ENCODE measurements around the gene MMP17. TPM values are rescaled to one million over a fixed set of nuclear protein-coding genes. Genes with fewer than 3 reads are reported as not detected.
A peak's percentile ranks its signal among the peaks of the same experiment; 100 is the strongest.

MMP17 gene
- total RNA-seq, 2 donors from 2014 or later = 10.9 to 12.0 TPM

DNA sequence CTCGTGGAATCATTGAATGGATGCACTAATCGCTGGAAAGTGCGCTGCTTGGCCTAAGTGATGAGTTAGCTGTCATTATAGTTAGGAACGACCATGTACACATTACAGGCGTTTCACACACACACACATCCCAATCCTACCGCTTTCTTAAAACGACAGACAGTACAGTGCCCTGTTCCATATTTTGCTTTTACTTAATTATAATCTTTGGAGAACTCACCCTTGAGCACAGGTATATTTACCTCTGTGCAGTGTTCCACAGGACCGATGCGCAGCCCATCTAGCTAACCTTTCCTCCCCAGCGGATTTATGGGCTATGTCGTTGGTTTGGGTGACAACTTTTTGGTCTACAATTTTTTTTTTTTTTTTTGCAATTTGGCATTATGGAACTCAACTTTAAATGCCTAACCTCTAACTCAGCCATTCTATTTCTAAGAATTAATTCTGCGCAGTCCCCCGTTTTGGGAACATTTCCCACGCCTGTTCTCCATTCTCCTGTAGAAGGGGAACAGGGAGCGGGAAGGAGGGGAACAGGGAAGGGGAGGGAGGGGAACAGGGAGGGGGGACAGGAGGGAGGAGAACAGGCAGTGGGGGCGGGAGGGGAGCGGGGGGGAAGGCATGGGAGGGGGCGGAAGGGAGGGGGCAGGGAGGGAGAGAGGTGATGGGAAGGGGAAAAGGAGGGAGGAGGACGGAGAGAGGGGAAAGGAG is 65.6 kb downstream of the MMP17 start:
- no peak overlapping the region for H3K27ac ChIP-seq (ENCODE audit: low read depth, low read length)
- no peaks in the 10 kb centered on the region for H3K27me3 Mint-ChIP-seq (ENCODE audit: insufficient read depth)
- no peak overlapping the region for H3K4me3 ChIP-seq (ENCODE audit: low read length)
- peaks cover 15% of the 10 kb centered on the region for H3K36me3 ChIP-seq (ENCODE audit: control insufficient read depth, insufficient read depth, low read length)
- H3K36me3 Mint-ChIP-seq (ENCODE audit: low read depth) = peaks cover 14% of the 10 kb centered on the region
- H3K4me3 Mint-ChIP-seq = peak overlapping the region; percentile 79
- TF ChIP-seq, protein P1, sequence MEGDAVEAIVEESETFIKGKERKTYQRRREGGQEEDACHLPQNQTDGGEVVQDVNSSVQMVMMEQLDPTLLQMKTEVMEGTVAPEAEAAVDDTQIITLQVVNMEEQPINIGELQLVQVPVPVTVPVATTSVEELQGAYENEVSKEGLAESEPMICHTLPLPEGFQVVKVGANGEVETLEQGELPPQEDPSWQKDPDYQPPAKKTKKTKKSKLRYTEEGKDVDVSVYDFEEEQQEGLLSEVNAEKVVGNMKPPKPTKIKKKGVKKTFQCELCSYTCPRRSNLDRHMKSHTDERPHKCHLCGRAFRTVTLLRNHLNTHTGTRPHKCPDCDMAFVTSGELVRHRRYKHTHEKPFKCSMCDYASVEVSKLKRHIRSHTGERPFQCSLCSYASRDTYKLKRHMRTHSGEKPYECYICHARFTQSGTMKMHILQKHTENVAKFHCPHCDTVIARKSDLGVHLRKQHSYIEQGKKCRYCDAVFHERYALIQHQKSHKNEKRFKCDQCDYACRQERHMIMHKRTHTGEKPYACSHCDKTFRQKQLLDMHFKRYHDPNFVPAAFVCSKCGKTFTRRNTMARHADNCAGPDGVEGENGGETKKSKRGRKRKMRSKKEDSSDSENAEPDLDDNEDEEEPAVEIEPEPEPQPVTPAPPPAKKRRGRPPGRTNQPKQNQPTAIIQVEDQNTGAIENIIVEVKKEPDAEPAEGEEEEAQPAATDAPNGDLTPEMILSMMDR (conservative IDR thresholded peaks at IDR 0.05) = no peak
- H3K4me1 Mint-ChIP-seq = peaks cover 18% of the 10 kb centered on the region
- H3K9me3 Mint-ChIP-seq = peaks cover 2% of the 10 kb centered on the region
- no peak overlapping the region for H3K9ac ChIP-seq (ENCODE audit: extremely low read depth, low read length, poor library complexity, severe bottlenecking)
- no peaks in the 10 kb centered on the region for H3K27me3 ChIP-seq (ENCODE audit: control insufficient read depth, insufficient read depth, low read length, poor library complexity, severe bottlenecking)
- WGBS, 2 experiments (ENCODE audit: insufficient coverage in 1 of 2, insufficient read length in 1 of 2) = 87 to 96% methylated on average over 7 to 14 of the region's 19 CpGs
- no peak for DNase-seq
- peak overlapping the region; percentile 39 for H3K27ac Mint-ChIP-seq
- no peaks in the 10 kb centered on the region for H3K9me3 ChIP-seq (ENCODE audit: control insufficient read depth, low read length)
- H3K4me1 ChIP-seq (ENCODE audit: control insufficient read depth, insufficient read depth, low read length) = no peaks in the 10 kb centered on the region

DNA sequence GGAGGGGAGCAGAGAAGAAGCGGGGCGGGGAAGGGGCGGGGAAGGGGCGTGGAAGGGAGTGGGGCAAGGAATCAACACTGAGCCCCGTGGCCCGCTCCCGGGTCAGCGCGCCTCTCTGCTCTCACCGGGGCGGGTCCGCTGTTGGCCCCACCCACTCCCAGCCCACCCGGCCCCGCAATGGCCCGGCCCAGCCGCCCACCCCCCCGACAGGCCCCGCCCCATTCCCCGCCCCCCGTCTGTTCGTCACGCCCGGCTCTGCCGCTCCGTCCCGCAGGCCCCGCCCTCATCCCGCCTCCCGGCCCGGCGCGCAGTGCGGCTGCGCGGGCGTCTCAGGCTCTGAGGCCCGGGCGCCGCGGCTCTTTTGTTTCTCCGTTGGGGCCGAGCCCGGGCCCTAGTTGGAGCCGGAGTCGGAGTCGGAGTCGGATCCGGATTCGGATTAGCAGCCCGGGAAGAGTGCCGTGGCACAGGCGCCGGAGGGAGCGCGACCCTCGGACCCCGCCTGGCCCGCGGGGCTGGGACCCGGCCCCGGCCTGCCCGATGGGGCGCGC is 66.2 kb downstream of the MMP17 start, which contains the start of gene ULK1:
TSS of gene ULK1 (plus strand) at position 310 of the 548 bp plus-strand sequence. CDS start 380 bp downstream, outside the sequence.
- Histone ChIP-seq H3K9me3 (ENCODE audit: control insufficient read depth, low read length) (no peaks in the 10 kb centered on the region), H3K4me1 (ENCODE audit: control insufficient read depth, insufficient read depth, low read length) (no peaks in the 10 kb centered on the region), H3K27ac (ENCODE audit: low read depth, low read length) (peak within 1 kb of the TSS; percentile 75), H3K9ac (ENCODE audit: extremely low read depth, low read length, poor library complexity, severe bottlenecking) (peak within 1 kb of the TSS; percentile 69), H3K27me3 (ENCODE audit: control insufficient read depth, insufficient read depth, low read length, poor library complexity, severe bottlenecking) (no peaks in the 10 kb centered on the region), H3K36me3 (ENCODE audit: control insufficient read depth, insufficient read depth, low read length) (peaks cover 15% of the 10 kb centered on the region), H3K4me3 (ENCODE audit: low read length) (peak within 1 kb of the TSS; percentile 87)
- Mint-ChIP-seq H3K4me1 (peaks cover 12% of the 10 kb centered on the region), H3K36me3 (ENCODE audit: low read depth) (peaks cover 14% of the 10 kb centered on the region), H3K27ac (peak within 1 kb of the TSS; percentile 91), H3K9me3 (peaks cover 2% of the 10 kb centered on the region), H3K4me3 (peak within 1 kb of the TSS; percentile 79), H3K27me3 (ENCODE audit: insufficient read depth) (no peaks in the 10 kb centered on the region)
- WGBS, 2 experiments (ENCODE audit: insufficient coverage in 1 of 2, insufficient read length in 1 of 2) = 0% methylated on average over 7 to 47 of the region's 64 CpGs
- DNase-seq = peak; percentile 99
- TF ChIP-seq, protein P1 (conservative IDR thresholded peaks at IDR 0.05) = no peak

DNA sequence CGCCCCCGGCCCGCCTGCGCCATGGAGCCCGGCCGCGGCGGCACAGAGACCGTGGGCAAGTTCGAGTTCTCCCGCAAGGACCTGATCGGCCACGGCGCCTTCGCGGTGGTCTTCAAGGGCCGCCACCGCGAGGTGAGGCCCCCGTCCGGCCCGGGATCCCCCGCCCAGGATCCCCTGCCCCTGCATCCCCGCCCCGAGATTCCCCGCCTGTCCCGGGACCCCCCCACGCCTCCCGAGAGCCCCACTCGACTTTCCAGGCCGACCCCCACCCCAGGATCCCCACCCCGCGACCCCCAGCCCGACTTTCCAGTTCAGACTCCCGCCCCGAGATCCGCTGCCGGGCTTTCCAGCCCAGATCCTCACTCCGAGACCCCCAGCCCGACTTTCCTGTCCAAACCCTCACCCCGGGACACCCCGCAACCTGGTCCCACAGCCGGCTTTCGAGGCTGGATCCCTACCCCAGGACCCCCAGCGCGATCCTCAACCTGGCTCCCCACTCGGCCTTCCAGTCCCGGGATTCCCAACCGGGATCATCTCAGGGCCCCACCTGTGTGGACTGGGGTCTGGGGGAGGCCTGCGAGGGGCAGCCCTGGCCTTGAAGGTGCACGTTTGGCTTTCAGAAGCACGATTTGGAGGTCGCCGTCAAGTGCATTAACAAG is 66.9 kb downstream of the MMP17 start:
- Histone ChIP-seq H3K9ac (ENCODE audit: extremely low read depth, low read length, poor library complexity, severe bottlenecking) (peak overlapping the region; percentile 69), H3K27me3 (ENCODE audit: control insufficient read depth, insufficient read depth, low read length, poor library complexity, severe bottlenecking) (no peaks in the 10 kb centered on the region), H3K9me3 (ENCODE audit: control insufficient read depth, low read length) (no peaks in the 10 kb centered on the region), H3K36me3 (ENCODE audit: control insufficient read depth, insufficient read depth, low read length) (peaks cover 18% of the 10 kb centered on the region), H3K4me3 (ENCODE audit: low read length) (peak overlapping the region; percentile 87), H3K4me1 (ENCODE audit: control insufficient read depth, insufficient read depth, low read length) (no peaks in the 10 kb centered on the region), H3K27ac (ENCODE audit: low read depth, low read length) (no peak overlapping the region)
- no peaks in the 10 kb centered on the region for H3K27me3 Mint-ChIP-seq (ENCODE audit: insufficient read depth)
- peak; percentile 79 for DNase-seq
- peaks cover 9% of the 10 kb centered on the region for H3K4me1 Mint-ChIP-seq
- H3K36me3 Mint-ChIP-seq (ENCODE audit: low read depth) = peaks cover 14% of the 10 kb centered on the region
- peak overlapping the region; percentile 79 for H3K4me3 Mint-ChIP-seq
- H3K27ac Mint-ChIP-seq = peak overlapping the region; percentile 91
- H3K9me3 Mint-ChIP-seq = peaks cover 1% of the 10 kb centered on the region
- WGBS, 2 experiments (ENCODE audit: insufficient coverage in 1 of 2, insufficient read length in 1 of 2) = 2 to 5% methylated on average over 11 to 46 of the region's 54 CpGs
- TF ChIP-seq, protein P1 (conservative IDR thresholded peaks at IDR 0.05) = no peak
